ENCODE results near the gene DCLK1. TPM values are rescaled to one million over a fixed set of nuclear protein-coding genes. Genes with fewer than 3 reads are reported as not detected.
A peak's percentile ranks its signal among the peaks of the same experiment; 100 is the strongest.

DCLK1 gene
- total RNA-seq, 1 donor from 2014 or later: 4.5 TPM

GRCh38 chr13:35741657-35742056 lies 389.5 kb downstream of the DCLK1 start:
- intact Hi-C loops (cut with DNase I): no loop called here
- DNase-seq (no peak), ATAC-seq (no peak)
- Histone ChIP-seq H3K4me1 (no peaks in the 10 kb centered on the region), H3K27me3 (no peaks in the 10 kb centered on the region), H3K4me3 (no peak overlapping the region), H3K36me3 (no peaks in the 10 kb centered on the region), H3K27ac (no peak overlapping the region), H3K9me3 (no peaks in the 10 kb centered on the region)
- no peak for TF ChIP-seq CTCF (IDR thresholded peaks at IDR 0.05)

- ATAC-seq: no peak
- intact Hi-C loops (cut with DNase I): no loop called here
These were observed 394.3 kb downstream of the DCLK1 start for GRCh38 chr13:35736876-35737275.

GRCh38 chr13:35733827-35734226 lies 397.4 kb downstream of the DCLK1 start:
- ATAC-seq: no peak
- Histone ChIP-seq H3K36me3 (no peaks in the 10 kb centered on the region), H3K4me3 (no peak overlapping the region), H3K27me3 (no peaks in the 10 kb centered on the region), H3K4me1 (no peaks in the 10 kb centered on the region), H3K27ac (no peak overlapping the region), H3K9me3 (no peaks in the 10 kb centered on the region)
- no peak for DNase-seq
- intact Hi-C loops (cut with DNase I): no loop called here
- no peak for TF ChIP-seq CTCF (IDR thresholded peaks at IDR 0.05)

More at GRCh38 chr13:35736876-35737275, 394.3 kb downstream of the DCLK1 start:
- no peaks in the 10 kb centered on the region for H3K36me3 ChIP-seq
- no peak for TF ChIP-seq CTCF (IDR thresholded peaks at IDR 0.05)
- H3K4me3 ChIP-seq: no peak overlapping the region
- no peaks in the 10 kb centered on the region for H3K27me3 ChIP-seq
- no peak for DNase-seq
- H3K27ac ChIP-seq: no peak overlapping the region
- H3K4me1 ChIP-seq: no peaks in the 10 kb centered on the region
- H3K9me3 ChIP-seq: no peaks in the 10 kb centered on the region

- intact Hi-C loops (cut with DNase I): no loop called here
- Histone ChIP-seq H3K4me1 (no peaks in the 10 kb centered on the region), H3K36me3 (no peaks in the 10 kb centered on the region), H3K27ac (no peak overlapping the region), H3K4me3 (no peak overlapping the region), H3K27me3 (no peaks in the 10 kb centered on the region), H3K9me3 (no peaks in the 10 kb centered on the region)
- no peak for TF ChIP-seq CTCF (IDR thresholded peaks at IDR 0.05)
- ATAC-seq: no peak
- DNase-seq: no peak
These were observed 398.6 kb downstream of the DCLK1 start for GRCh38 chr13:35732565-35732964.

GRCh38 chr13:35731471-35731870 lies 399.7 kb downstream of the DCLK1 start:
- Histone ChIP-seq H3K36me3 (no peaks in the 10 kb centered on the region), H3K9me3 (no peaks in the 10 kb centered on the region), H3K27me3 (no peaks in the 10 kb centered on the region), H3K4me1 (no peaks in the 10 kb centered on the region), H3K27ac (no peak overlapping the region), H3K4me3 (no peak overlapping the region)
- intact Hi-C loops (cut with DNase I): no loop called here
- no peak for ATAC-seq
- no peak for TF ChIP-seq CTCF (IDR thresholded peaks at IDR 0.05)
- DNase-seq: no peak

- no peaks in the 10 kb centered on the region for H3K27me3 ChIP-seq
- H3K27ac ChIP-seq: no peak overlapping the region
- ATAC-seq (peak; percentile 57), DNase-seq (no peak)
- H3K36me3 ChIP-seq: no peaks in the 10 kb centered on the region
- TF ChIP-seq CTCF (IDR thresholded peaks at IDR 0.05): no peak
- H3K4me3 ChIP-seq: no peak overlapping the region
- H3K4me1 ChIP-seq: no peaks in the 10 kb centered on the region
- H3K9me3 ChIP-seq: no peaks in the 10 kb centered on the region
- intact Hi-C loops (cut with DNase I): no loop called here
These were observed 401.1 kb downstream of the DCLK1 start for GRCh38 chr13:35729926-35730627.

Measured in upper lobe of right lung (tissue), 1 donor.